Lower lobe of right lung (tissue), 2 donors: ENCODE measurements around the gene HMGN1. TPM values are rescaled to one million over a fixed set of nuclear protein-coding genes. Genes with fewer than 3 reads are reported as not detected.

Source experiments
- ATAC-seq, 2 donors: fragments of 200-7000 bp; cut with Tn5 transposase; one replicate each; pipeline ENCODE4 v1.9.1; 2020 to 2022; ENCODE audit warnings: mild to moderate bottlenecking in 2 of 2, moderate library complexity in 2 of 2
- DNase-seq: peaks from one replicate; pipeline ENCODE4 v3.0.0-alpha.2; 2020
- H3K27ac ChIP-seq: fragments of 200-600 bp; one replicate; pipeline ENCODE4 v1.8.0; 2022
- H3K27me3 ChIP-seq: fragments of 200-600 bp; one replicate; pipeline ENCODE4 v1.8.0; 2022; ENCODE audit warnings: low read depth
- H3K36me3 ChIP-seq: fragments of 200-600 bp; one replicate; pipeline ENCODE4 v1.8.0; 2022; ENCODE audit warnings: mild to moderate bottlenecking
- H3K4me1 ChIP-seq: fragments of 200-600 bp; one replicate; pipeline ENCODE4 v1.8.0; 2022
- H3K4me3 ChIP-seq: fragments of 200-600 bp; one replicate; pipeline ENCODE4 v1.8.0; 2022; ENCODE audit warnings: mild to moderate bottlenecking
- H3K9me3 ChIP-seq: fragments of 200-600 bp; one replicate; pipeline ENCODE4 v1.8.0; 2022
- CTCF ChIP-seq: fragments of 200-600 bp; IDR thresholded peaks from one replicate; pipeline ENCODE4 v1.8.0; 2022; ENCODE audit warnings: antibody characterized with exemption, mild to moderate bottlenecking
- intact Hi-C: fragments of 100-400 bp; cut with DNase I; formaldehyde crosslinking; loops from one replicate; pipeline ENCODE4 v1.11.0; 2022
- total RNA-seq: library from RNA; stranded (reverse); fragmentation: NEBNext Ultra II Directional; extraction: Animal tissue kit (Norgen Biotek cat#: 25700); gene quantifications from one replicate; pipeline ENCODE4 v1.2.1, GENCODE V29; 2021
- donor health status: DM: no; HTN: yes; CAD: no; lungs with severe emphysema.

Gene HMGN1
- total RNA-seq, 1 donor from 2014 or later, result 139 TPM

- Histone ChIP-seq H3K36me3 (no peaks in the 10 kb centered on the region), H3K9me3 (no peaks in the 10 kb centered on the region), H3K4me3 (peak overlapping the region; percentile 88), H3K27me3 (no peaks in the 10 kb centered on the region), H3K4me1 (peaks cover 22% of the 10 kb centered on the region), H3K27ac (peak overlapping the region; percentile 94)
- no peak for TF ChIP-seq CTCF
- intact Hi-C loops, result no loop called here
- ATAC-seq (no peak), DNase-seq (no peak)
Measured at GRCh38 chr21:39350094-39351005, 1.5 kb upstream of the HMGN1 start.

GRCh38 chr21:39349211-39350093, 564 bp upstream of the HMGN1 start:
- ATAC-seq (peak; percentile 97 to 98), DNase-seq (peak; percentile 99)
- Histone ChIP-seq H3K4me1 (peaks cover 22% of the 10 kb centered on the region), H3K27ac (peak overlapping the region; percentile 94), H3K36me3 (peaks cover under 1% of the 10 kb centered on the region), H3K27me3 (no peaks in the 10 kb centered on the region), H3K9me3 (no peaks in the 10 kb centered on the region), H3K4me3 (peak overlapping the region; percentile 88)
- intact Hi-C loops, result no loop called here
- TF ChIP-seq CTCF, result no peak

GRCh38 chr21:39348040-39348354, 891 bp downstream of the HMGN1 start:
- ATAC-seq, result peak in 1 of 2 donors; percentile 1
- Histone ChIP-seq H3K36me3 (peaks cover 15% of the 10 kb centered on the region), H3K4me3 (peak overlapping the region; percentile 88), H3K4me1 (peaks cover 22% of the 10 kb centered on the region), H3K9me3 (no peaks in the 10 kb centered on the region), H3K27ac (peak overlapping the region; percentile 94), H3K27me3 (no peaks in the 10 kb centered on the region)
- no peak for DNase-seq
- no peak for TF ChIP-seq CTCF
- intact Hi-C loops, result no loop called here

GRCh38 chr21:39347537-39347936, 1.4 kb downstream of the HMGN1 start:
- Histone ChIP-seq H3K27me3 (no peaks in the 10 kb centered on the region), H3K4me3 (peak overlapping the region; percentile 88), H3K4me1 (peaks cover 22% of the 10 kb centered on the region), H3K36me3 (peaks cover 17% of the 10 kb centered on the region), H3K27ac (peak overlapping the region; percentile 94), H3K9me3 (no peaks in the 10 kb centered on the region)
- intact Hi-C loops, result no loop called here
- no peak for ATAC-seq
- DNase-seq, result no peak
- no peak for TF ChIP-seq CTCF

GRCh38 chr21:39346671-39347331, 2.1 kb downstream of the HMGN1 start:
- DNase-seq (no peak), ATAC-seq (no peak)
- no peak for TF ChIP-seq CTCF
- peak overlapping the region; percentile 88 for H3K4me3 ChIP-seq
- H3K4me1 ChIP-seq, result peaks cover 22% of the 10 kb centered on the region
- intact Hi-C loops, result no loop called here
- H3K36me3 ChIP-seq, result peaks cover 22% of the 10 kb centered on the region
- H3K9me3 ChIP-seq, result no peaks in the 10 kb centered on the region
- no peaks in the 10 kb centered on the region for H3K27me3 ChIP-seq
- no peak overlapping the region for H3K27ac ChIP-seq
